Esophagus muscularis mucosa (tissue), 3 donors: Measurements from ENCODE around the gene CLDN6.

Source experiments
- CTCF ChIP-seq, 3 experiments: fragments of 200-600 bp in 2 of 3; fragments of 450-650 bp in 1 of 3; sonication (generic) in 2 of 3; IDR thresholded peaks; one replicate each; pipeline ENCODE4 v1.5.1; 2017 to 2019; ENCODE audit warnings: antibody characterized with exemption in 3 of 3, mild to moderate bottlenecking in 2 of 3, moderate library complexity in 1 of 3
- POLR2AphosphoS5 ChIP-seq, 2 donors: sonication (generic); formaldehyde crosslinking; IDR thresholded peaks; one replicate each; pipeline ENCODE4 v1.6.1; 2017; ENCODE audit warnings: antibody characterized with exemption in 2 of 2

DNA sequence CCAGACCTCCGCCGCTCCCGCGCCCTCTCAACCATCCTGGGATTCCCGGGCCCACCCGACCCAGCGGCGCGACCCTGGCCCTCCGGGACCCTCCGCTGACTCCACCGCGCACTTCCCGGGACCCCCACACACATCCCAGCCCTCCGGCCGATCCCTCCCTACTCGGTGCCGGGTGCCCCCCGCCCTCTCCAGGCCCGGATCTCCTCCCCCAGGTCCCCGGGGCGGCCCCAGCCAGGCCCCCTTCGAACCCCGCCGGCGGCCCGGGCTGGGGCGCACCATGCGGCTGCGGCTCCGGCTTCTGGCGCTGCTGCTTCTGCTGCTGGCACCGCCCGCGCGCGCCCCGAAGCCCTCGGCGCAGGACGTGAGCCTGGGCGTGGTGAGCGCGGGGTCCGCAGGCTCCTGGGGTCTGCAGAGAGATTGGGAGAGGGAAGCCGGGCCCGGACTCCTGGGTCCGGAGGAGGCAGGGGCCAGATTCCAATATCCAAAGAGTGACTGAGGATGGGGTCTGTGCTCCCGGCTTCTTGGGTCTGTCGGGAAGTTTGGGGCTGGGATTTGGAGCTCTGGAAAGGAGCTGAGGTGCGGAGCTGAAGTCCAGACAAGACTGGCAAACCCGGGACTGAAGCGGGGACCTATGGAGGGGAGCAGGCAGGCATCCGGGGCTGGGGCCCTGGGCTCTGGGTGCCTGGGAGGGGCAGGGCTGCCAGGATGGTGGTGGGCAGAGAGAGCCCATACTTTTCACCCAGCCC lies 28.8 kb upstream of the CLDN6 start:
- no peak for TF ChIP-seq CTCF (IDR thresholded peaks at IDR 0.05)
- TF ChIP-seq POLR2AphosphoS5 (IDR thresholded peaks at IDR 0.05): no peak
